Loucy (cell line): ENCODE data around the gene RNF169.

Source experiments
- H2AFZ ChIP-seq: fragments of 200-600 bp; sonication (generic); 2 replicates; pipeline ENCODE4 v1.6.0; 2016; ENCODE audit warnings: antibody characterized with exemption, mild to moderate bottlenecking, low read length, moderate library complexity
- H3F3A ChIP-seq: fragments of 200-600 bp; 2 replicates; pipeline ENCODE4 v1.6.0; 2016; ENCODE audit warnings: antibody characterized with exemption, low read depth, mild to moderate bottlenecking
- H3K27me3 ChIP-seq: fragments of 200-600 bp; sonication (generic); 2 replicates; pipeline ENCODE4 v1.6.1; 2014; ENCODE audit warnings: low read length, mild to moderate bottlenecking; ENCODE audit not compliant: insufficient read depth, poor library complexity, severe bottlenecking
- H3K36me3 ChIP-seq: fragments of 200-600 bp; sonication (generic); 2 replicates; pipeline ENCODE4 v1.6.1; 2016; ENCODE audit warnings: low read length; ENCODE audit not compliant: insufficient read depth
- H3K4me1 ChIP-seq: fragments of 200-600 bp; sonication (generic); 2 replicates; pipeline ENCODE4 v1.5.1; 2014; ENCODE audit warnings: low read length, mild to moderate bottlenecking; ENCODE audit not compliant: insufficient read depth, poor library complexity, severe bottlenecking
- H3K4me2 ChIP-seq: fragments of 200-600 bp; sonication (generic); 2 replicates; pipeline ENCODE4 v1.6.0; 2014; ENCODE audit warnings: antibody characterized with exemption, low read length, low read depth, mild to moderate bottlenecking; ENCODE audit not compliant: poor library complexity, severe bottlenecking
- H3K4me3 ChIP-seq: fragments of 200-600 bp; sonication (generic); 2 replicates; pipeline ENCODE4 v1.5.1; 2014; ENCODE audit warnings: low read length, mild to moderate bottlenecking, mixed read lengths; ENCODE audit not compliant: poor library complexity, severe bottlenecking
- H3K79me2 ChIP-seq: fragments of 200-600 bp; sonication (generic); 2 replicates; pipeline ENCODE4 v1.6.1; 2014; ENCODE audit warnings: low read length; ENCODE audit not compliant: insufficient read depth
- H3K9ac ChIP-seq: fragments of 200-600 bp; sonication (generic); 2 replicates; pipeline ENCODE4 v1.6.0; 2014; ENCODE audit warnings: mild to moderate bottlenecking, low read depth, low read length, moderate library complexity; ENCODE audit not compliant: poor library complexity, severe bottlenecking
- H3K9me2 ChIP-seq: fragments of 200-600 bp; sonication (generic); replicated peaks from 2 replicates; pipeline ENCODE4 v1.6.1; 2016; ENCODE audit warnings: low read depth, low read length, mixed read lengths
- H3K9me3 ChIP-seq: fragments of 200-600 bp; sonication (generic); 2 replicates; pipeline ENCODE4 v1.6.1; 2014; ENCODE audit warnings: mild to moderate bottlenecking, antibody characterized with exemption, low read length, low read depth; ENCODE audit not compliant: insufficient read depth
- H4K20me1 ChIP-seq: fragments of 200-600 bp; sonication (generic); 2 replicates; pipeline ENCODE4 v1.6.0; 2014; ENCODE audit warnings: antibody characterized with exemption, low read length, mild to moderate bottlenecking; ENCODE audit not compliant: insufficient read depth, poor library complexity, severe bottlenecking
- EZH2phosphoT487 ChIP-seq: fragments of 200-600 bp; IDR thresholded peaks from 2 replicates; pipeline ENCODE4 v1.6.1; 2018; ENCODE audit warnings: antibody characterized with exemption, mild to moderate bottlenecking, moderate library complexity, borderline replicate concordance
- TF ChIP-seq, protein P1 (sequence below): fragments of 200-600 bp; sonication (generic); conservative IDR thresholded peaks from 2 replicates; pipeline ENCODE4 v1.5.1; 2014; ENCODE audit warnings: mild to moderate bottlenecking, antibody characterized with exemption, low read length

Gene RNF169

DNA sequence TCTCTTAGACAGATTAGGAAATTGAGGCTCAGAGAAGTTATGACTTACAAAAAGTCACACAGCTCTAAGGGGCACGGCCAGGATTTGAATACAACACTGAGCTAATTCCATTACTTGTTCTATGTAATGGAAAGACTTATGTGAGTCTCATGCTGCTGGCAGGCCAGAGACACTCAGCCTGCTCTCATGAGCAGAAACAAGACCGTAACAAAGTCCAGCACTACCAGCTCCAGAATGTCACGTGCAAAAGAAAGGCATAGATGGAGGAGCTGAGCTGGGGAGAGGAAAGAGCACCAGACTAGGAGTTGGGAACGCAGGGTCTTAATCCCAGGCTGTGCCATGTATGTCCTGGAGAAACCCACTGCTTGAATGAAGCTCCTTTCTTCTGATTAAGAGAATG lies 19.3 kb upstream of the RNF169 start:
- Histone ChIP-seq H3K36me3 (no peaks in the 10 kb centered on the region), H3K9ac (no peak overlapping the region), H3F3A (no peaks in the 10 kb centered on the region), H2AFZ (no peak overlapping the region), H3K4me3 (no peak overlapping the region), H3K4me1 (no peaks in the 10 kb centered on the region), H3K4me2 (no peak overlapping the region), H3K27me3 (no peaks in the 10 kb centered on the region), H3K9me2 (no peaks in the 10 kb centered on the region), H3K9me3 (no peaks in the 10 kb centered on the region), H3K79me2 (no peaks in the 10 kb centered on the region), H4K20me1 (no peaks in the 10 kb centered on the region)
- no peak for TF ChIP-seq EZH2phosphoT487
- TF ChIP-seq, protein P1, sequence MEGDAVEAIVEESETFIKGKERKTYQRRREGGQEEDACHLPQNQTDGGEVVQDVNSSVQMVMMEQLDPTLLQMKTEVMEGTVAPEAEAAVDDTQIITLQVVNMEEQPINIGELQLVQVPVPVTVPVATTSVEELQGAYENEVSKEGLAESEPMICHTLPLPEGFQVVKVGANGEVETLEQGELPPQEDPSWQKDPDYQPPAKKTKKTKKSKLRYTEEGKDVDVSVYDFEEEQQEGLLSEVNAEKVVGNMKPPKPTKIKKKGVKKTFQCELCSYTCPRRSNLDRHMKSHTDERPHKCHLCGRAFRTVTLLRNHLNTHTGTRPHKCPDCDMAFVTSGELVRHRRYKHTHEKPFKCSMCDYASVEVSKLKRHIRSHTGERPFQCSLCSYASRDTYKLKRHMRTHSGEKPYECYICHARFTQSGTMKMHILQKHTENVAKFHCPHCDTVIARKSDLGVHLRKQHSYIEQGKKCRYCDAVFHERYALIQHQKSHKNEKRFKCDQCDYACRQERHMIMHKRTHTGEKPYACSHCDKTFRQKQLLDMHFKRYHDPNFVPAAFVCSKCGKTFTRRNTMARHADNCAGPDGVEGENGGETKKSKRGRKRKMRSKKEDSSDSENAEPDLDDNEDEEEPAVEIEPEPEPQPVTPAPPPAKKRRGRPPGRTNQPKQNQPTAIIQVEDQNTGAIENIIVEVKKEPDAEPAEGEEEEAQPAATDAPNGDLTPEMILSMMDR = no peak

DNA sequence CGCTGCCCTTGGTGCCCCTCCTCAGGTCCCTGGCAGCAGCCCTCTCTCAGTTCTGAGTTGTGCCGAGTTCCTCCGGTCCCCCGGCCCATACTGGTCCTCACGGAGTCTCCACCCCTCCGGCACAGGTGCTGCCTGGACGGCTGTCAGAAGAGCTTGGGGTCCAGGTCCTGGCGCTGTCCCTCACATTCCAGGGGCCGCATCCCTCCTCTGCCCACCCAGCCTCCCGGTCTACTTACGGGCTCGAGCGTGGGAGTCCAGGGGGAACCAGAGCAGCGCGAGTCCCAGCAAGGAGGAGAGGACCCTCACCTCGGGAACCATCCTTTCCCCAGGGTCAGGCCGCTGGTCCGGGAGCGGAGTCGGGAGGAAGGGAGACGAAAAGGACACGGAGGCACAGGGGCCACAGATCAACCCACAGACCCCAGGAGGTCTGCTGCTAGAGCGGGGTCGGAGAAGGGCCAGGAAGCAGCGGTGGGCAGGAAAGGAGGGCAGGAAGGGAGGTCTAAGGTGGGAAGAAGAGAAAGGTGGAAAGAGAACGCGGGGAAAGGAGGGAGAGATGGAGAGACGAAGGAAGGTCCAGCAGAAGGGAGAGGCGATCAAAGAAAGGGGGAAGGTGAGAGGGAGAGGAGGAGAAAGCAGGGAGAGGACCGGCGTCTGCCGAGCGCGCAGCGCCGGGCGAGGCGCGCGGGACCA lies 17.9 kb upstream of the RNF169 start:
- no peaks in the 10 kb centered on the region for H3K27me3 ChIP-seq
- no peak overlapping the region for H3K4me3 ChIP-seq
- H3K9ac ChIP-seq = no peak overlapping the region

DNA sequence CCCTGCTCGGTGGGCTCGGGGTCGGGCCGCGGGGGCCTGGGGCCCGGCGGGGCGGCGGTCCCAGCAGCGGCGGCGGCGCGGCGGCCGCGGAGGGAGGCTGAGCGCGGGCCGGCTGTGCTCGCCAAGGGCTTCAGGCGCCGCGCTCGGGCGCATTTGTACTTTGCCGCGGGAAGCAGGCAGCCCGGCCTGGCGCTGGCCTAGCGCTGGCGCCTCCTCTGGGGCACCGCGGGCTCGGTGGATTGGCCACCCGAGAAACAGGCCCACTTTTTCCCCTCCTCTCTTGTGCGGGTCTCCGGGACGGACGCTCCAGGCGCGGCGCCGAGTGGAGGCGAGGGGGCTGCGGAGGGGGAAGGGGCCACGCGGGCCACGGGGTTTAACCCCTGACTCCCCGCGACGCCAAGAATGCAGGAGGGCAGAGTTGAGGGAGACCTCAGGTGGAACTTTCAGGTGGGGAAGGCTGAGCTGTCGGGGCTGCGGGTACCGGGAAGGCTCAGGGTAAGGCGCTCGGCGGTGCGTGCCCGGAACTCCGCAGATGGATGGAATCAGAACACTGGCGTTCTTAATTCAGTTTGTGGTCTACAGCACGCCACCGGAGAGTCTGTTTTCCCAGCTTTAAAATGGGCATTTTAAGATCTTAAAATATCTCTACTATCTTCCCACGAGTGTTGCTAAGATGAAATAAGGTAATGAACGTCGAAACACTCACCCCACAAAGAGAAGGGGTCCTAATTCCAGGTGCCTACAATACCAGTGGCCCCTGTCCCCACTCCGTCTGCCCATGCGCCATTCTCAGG lies 17.2 kb upstream of the RNF169 start, which contains the start of gene CHRDL2:
CHRDL2 (minus strand) TSS at position 126 of the 794 bp plus-strand sequence. CDS start 538 bp downstream, outside the sequence.
- H2AFZ ChIP-seq = no peak within 1 kb of the TSS
- H3K4me2 ChIP-seq = no peak within 1 kb of the TSS
- no peaks in the 10 kb centered on the region for H3F3A ChIP-seq
- H3K9me2 ChIP-seq = no peaks in the 10 kb centered on the region
- no peaks in the 10 kb centered on the region for H3K27me3 ChIP-seq
- no peak within 1 kb of the TSS for H3K9ac ChIP-seq
- no peak within 1 kb of the TSS for H3K4me3 ChIP-seq
- H3K4me1 ChIP-seq = no peaks in the 10 kb centered on the region
- no peaks in the 10 kb centered on the region for H3K9me3 ChIP-seq
- TF ChIP-seq EZH2phosphoT487 = no peak
- TF ChIP-seq, protein P1 = no peak
- no peaks in the 10 kb centered on the region for H3K36me3 ChIP-seq
- no peaks in the 10 kb centered on the region for H4K20me1 ChIP-seq
- no peaks in the 10 kb centered on the region for H3K79me2 ChIP-seq

More for the DNA sequence above, 17.9 kb upstream of the RNF169 start:
- Histone ChIP-seq H3K36me3 (no peaks in the 10 kb centered on the region), H3F3A (no peaks in the 10 kb centered on the region), H3K4me1 (no peaks in the 10 kb centered on the region), H4K20me1 (no peaks in the 10 kb centered on the region), H3K4me2 (no peak overlapping the region), H2AFZ (no peak overlapping the region), H3K79me2 (no peaks in the 10 kb centered on the region), H3K9me2 (no peaks in the 10 kb centered on the region), H3K9me3 (no peaks in the 10 kb centered on the region)
- TF ChIP-seq, protein P1 = no peak
- no peak for TF ChIP-seq EZH2phosphoT487
